ENCODE results near the gene FILIP1. TPM values are rescaled to one million over a fixed set of nuclear protein-coding genes. Genes with fewer than 3 reads are reported as not detected.

The FILIP1 gene
- total RNA-seq, 1 donor = under 0.01 TPM

GRCh38 chr6:75290136-75290945 is 203.3 kb downstream of the FILIP1 start:
- no peak overlapping the region for H2AFZ ChIP-seq (ENCODE audit: low read length)
- DNase-seq (ENCODE audit: insufficient read length, low spot score, missing footprints) = no peak
- H3K36me3 ChIP-seq (ENCODE audit: insufficient read depth, low read length) = no peaks in the 10 kb centered on the region
- H3K4me2 ChIP-seq (ENCODE audit: insufficient read depth, low read length) = no peak overlapping the region
- H3K4me1 ChIP-seq (ENCODE audit: insufficient read depth, low read length) = peaks cover 5% of the 10 kb centered on the region
- H3K27me3 ChIP-seq (ENCODE audit: insufficient read depth, low read length) = no peaks in the 10 kb centered on the region
- no peaks in the 10 kb centered on the region for H4K20me1 ChIP-seq (ENCODE audit: insufficient read depth, low read length)
- peaks cover under 1% of the 10 kb centered on the region for H3K79me2 ChIP-seq (ENCODE audit: insufficient read depth, low read length)
- H3K9me3 ChIP-seq (ENCODE audit: low read depth, low read length) = no peaks in the 10 kb centered on the region
- no peak overlapping the region for H3K4me3 ChIP-seq (ENCODE audit: insufficient read depth, low read length)
- H3K27ac ChIP-seq (ENCODE audit: low read depth, low read length) = no peak overlapping the region
- TF ChIP-seq, protein P1, sequence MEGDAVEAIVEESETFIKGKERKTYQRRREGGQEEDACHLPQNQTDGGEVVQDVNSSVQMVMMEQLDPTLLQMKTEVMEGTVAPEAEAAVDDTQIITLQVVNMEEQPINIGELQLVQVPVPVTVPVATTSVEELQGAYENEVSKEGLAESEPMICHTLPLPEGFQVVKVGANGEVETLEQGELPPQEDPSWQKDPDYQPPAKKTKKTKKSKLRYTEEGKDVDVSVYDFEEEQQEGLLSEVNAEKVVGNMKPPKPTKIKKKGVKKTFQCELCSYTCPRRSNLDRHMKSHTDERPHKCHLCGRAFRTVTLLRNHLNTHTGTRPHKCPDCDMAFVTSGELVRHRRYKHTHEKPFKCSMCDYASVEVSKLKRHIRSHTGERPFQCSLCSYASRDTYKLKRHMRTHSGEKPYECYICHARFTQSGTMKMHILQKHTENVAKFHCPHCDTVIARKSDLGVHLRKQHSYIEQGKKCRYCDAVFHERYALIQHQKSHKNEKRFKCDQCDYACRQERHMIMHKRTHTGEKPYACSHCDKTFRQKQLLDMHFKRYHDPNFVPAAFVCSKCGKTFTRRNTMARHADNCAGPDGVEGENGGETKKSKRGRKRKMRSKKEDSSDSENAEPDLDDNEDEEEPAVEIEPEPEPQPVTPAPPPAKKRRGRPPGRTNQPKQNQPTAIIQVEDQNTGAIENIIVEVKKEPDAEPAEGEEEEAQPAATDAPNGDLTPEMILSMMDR (IDR thresholded peaks at IDR 0.05; ENCODE audit: extremely low read depth, low read depth, low read length) = no peak

GRCh38 chr6:75288023-75288422 is 205.6 kb downstream of the FILIP1 start:
- Histone ChIP-seq H2AFZ (ENCODE audit: low read length) (no peak overlapping the region), H3K4me1 (ENCODE audit: insufficient read depth, low read length) (peaks cover 9% of the 10 kb centered on the region), H3K4me2 (ENCODE audit: insufficient read depth, low read length) (no peak overlapping the region), H3K9me3 (ENCODE audit: low read depth, low read length) (no peaks in the 10 kb centered on the region), H3K27ac (ENCODE audit: low read depth, low read length) (no peak overlapping the region), H3K27me3 (ENCODE audit: insufficient read depth, low read length) (no peaks in the 10 kb centered on the region), H4K20me1 (ENCODE audit: insufficient read depth, low read length) (peaks cover 8% of the 10 kb centered on the region), H3K36me3 (ENCODE audit: insufficient read depth, low read length) (no peaks in the 10 kb centered on the region), H3K79me2 (ENCODE audit: insufficient read depth, low read length) (peaks cover 22% of the 10 kb centered on the region), H3K4me3 (ENCODE audit: insufficient read depth, low read length) (no peak overlapping the region)
- TF ChIP-seq, protein P1 (IDR thresholded peaks at IDR 0.05; ENCODE audit: extremely low read depth, low read depth, low read length) = no peak
- no peak for DNase-seq (ENCODE audit: insufficient read length, low spot score, missing footprints)

- peaks cover 15% of the 10 kb centered on the region for H3K4me1 ChIP-seq (ENCODE audit: insufficient read depth, low read length)
- H3K4me2 ChIP-seq (ENCODE audit: insufficient read depth, low read length) = no peak overlapping the region
- H3K79me2 ChIP-seq (ENCODE audit: insufficient read depth, low read length) = peaks cover 28% of the 10 kb centered on the region
- peaks cover 14% of the 10 kb centered on the region for H4K20me1 ChIP-seq (ENCODE audit: insufficient read depth, low read length)
- no peak overlapping the region for H3K27ac ChIP-seq (ENCODE audit: low read depth, low read length)
- no peaks in the 10 kb centered on the region for H3K9me3 ChIP-seq (ENCODE audit: low read depth, low read length)
- DNase-seq (ENCODE audit: insufficient read length, low spot score, missing footprints) = no peak
- no peaks in the 10 kb centered on the region for H3K27me3 ChIP-seq (ENCODE audit: insufficient read depth, low read length)
- H2AFZ ChIP-seq (ENCODE audit: low read length) = no peak overlapping the region
- no peak overlapping the region for H3K4me3 ChIP-seq (ENCODE audit: insufficient read depth, low read length)
- TF ChIP-seq, protein P1 (IDR thresholded peaks at IDR 0.05; ENCODE audit: extremely low read depth, low read depth, low read length) = no peak
- no peaks in the 10 kb centered on the region for H3K36me3 ChIP-seq (ENCODE audit: insufficient read depth, low read length)
These were observed 206.2 kb downstream of the FILIP1 start for GRCh38 chr6:75287424-75287823.

DNA sequence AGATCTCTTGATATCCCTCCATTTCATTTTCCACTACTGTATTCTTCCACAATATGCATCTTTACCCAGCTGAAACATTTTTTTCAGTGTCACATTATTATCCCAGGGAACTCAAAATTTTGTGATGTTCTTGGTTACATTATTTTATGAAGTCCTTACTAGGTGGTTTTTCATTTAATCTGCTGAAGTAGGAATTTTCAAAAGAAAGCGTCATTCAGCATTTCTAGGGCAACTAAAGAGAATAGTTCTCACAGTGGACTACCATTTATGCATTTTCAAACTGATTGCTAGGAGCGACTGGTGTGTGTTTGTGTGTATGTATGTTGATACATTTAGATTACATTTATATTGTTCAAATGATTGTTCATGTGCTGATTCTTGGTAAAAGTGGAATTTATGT is 206.6 kb downstream of the FILIP1 start:
- peaks cover 16% of the 10 kb centered on the region for H4K20me1 ChIP-seq (ENCODE audit: insufficient read depth, low read length)
- no peak overlapping the region for H3K4me3 ChIP-seq (ENCODE audit: insufficient read depth, low read length)
- H3K79me2 ChIP-seq (ENCODE audit: insufficient read depth, low read length) = peaks cover 33% of the 10 kb centered on the region
- TF ChIP-seq, protein P1 (IDR thresholded peaks at IDR 0.05; ENCODE audit: extremely low read depth, low read depth, low read length) = no peak
- no peak overlapping the region for H3K27ac ChIP-seq (ENCODE audit: low read depth, low read length)
- no peak for DNase-seq (ENCODE audit: insufficient read length, low spot score, missing footprints)
- no peak overlapping the region for H2AFZ ChIP-seq (ENCODE audit: low read length)
- peaks cover 17% of the 10 kb centered on the region for H3K4me1 ChIP-seq (ENCODE audit: insufficient read depth, low read length)
- no peaks in the 10 kb centered on the region for H3K36me3 ChIP-seq (ENCODE audit: insufficient read depth, low read length)
- no peaks in the 10 kb centered on the region for H3K9me3 ChIP-seq (ENCODE audit: low read depth, low read length)
- no peaks in the 10 kb centered on the region for H3K27me3 ChIP-seq (ENCODE audit: insufficient read depth, low read length)
- no peak overlapping the region for H3K4me2 ChIP-seq (ENCODE audit: insufficient read depth, low read length)
